Fibroblast of skin of scalp (primary cell): ENCODE data around the gene TGFBR3.

Experiments
- DNase-seq: peaks from one replicate; pipeline ENCODE4 v3.0.0-alpha.2; 2013

The TGFBR3 gene

DNA sequence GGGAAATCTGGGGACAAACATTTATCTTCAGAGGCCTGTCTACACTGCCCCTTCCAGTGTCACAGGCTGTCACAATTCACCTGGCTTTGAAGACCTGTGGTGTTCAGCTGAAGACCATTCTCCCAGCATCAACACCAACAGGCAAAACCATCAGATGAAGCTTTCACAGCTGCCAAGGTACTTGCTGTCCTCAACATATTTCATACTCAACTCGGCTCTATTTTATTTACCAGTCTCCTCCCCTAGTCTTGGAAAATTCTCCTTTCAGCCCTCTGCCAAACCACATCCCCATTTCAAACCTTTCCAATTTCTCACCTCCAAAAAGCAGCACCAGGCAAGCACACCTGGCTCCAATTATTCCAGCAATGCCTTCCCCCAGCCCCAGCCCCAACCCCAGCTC lies 108.8 kb downstream of the TGFBR3 start:
- no peak for DNase-seq

DNA sequence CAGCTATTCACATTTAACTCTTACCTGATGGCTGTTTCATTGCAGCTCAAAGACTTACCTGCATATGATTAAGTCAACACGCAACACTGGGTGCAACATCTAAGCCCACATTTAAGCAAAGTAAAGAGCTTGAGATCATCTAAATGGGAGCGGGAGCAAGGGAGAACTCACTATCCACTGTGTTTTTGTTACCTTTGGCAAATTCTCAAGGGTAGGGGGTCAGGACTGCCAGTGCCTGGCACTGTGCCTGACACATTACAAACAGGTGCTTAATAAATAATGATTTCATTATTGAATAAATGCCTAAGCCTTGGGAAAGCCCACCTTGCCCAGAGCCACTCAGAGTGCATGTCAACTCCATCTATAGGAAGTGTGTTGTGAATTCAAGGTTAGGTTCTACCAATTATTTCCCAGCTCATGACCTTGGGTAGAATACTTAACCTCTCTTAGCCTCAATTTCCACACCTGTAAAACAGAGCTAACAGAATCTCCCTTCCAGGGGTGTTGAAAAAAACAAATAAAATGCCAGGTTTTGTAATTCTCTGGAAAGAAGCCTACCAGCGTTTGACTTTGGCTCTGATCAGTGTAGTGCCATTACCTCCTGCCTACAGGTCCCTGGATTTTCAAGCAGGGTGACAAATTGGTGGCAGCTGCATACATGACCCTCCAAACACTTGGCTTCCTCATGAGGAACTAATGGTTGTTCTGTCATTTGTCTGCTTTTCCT lies 109.7 kb downstream of the TGFBR3 start:
- DNase-seq: no peak

DNA sequence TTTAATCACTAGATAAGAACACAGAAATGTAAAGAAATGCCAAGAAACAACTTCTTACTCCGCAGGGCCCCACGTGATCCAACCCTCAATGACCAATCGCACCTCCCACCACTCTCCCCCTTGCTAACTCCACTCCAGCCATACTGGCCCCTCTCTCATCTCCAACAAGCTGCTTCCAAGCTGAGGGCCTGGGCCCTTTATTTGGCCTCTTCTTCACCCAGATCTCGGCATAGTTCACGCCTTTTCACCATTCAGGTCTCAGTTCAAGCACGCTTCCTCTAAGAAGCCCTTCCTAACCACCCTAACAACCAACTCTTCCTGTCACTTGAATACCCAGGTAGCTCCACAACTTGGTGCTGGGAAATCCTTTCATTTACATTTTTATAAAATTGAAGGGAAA lies 110.7 kb downstream of the TGFBR3 start:
- DNase-seq: no peak

DNA sequence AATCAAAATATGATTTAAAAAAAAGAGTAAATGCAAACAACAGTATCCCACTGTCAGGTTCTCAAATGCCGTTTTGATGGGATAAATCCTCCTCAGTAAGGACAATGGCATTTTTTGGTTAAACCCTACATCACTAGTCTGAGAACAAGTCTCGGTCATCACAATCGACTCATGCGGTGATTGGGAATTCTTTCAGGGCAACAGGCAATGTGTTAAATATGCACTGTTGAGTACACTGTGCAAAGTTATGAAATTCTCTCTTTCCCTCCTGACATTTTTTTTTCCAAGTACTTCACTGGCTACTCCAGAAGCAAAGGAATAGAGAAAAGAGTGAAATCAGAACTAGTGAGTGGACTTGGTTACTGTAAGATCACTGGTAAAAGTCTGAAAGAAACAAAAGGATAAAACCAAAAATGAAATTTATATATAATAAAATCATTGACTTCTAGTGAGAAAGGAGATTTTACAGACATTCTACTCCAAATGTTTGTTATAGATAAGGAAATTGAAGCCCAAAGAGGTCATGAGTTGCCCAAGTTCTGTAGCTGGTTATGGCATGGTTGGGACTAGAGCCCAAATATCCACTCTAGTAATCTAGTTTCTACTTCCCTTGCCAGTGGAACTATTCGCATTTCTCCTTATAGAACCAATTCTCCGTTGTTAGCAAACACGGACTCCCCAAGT lies 111.3 kb downstream of the TGFBR3 start:
- DNase-seq: peak; percentile 87

DNA sequence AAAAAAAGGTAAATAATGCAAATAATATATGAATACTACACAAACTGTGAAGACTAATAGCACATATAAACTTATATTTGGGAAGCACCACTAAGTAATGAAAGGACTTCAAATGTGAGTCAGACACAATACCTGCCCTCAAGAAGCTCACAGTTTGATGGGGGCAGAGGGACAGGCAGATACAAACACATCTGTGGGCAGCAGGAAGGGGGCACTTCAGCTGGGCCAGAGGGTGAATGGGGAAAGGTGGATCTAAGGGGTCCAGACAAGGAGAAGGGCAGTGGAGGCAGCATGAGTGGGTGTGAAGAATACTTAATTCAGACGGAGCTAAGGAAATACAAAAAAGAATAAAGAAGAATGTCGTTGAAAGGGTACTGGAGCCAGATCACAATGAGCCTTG lies 114.2 kb downstream of the TGFBR3 start:
- no peak for DNase-seq

DNA sequence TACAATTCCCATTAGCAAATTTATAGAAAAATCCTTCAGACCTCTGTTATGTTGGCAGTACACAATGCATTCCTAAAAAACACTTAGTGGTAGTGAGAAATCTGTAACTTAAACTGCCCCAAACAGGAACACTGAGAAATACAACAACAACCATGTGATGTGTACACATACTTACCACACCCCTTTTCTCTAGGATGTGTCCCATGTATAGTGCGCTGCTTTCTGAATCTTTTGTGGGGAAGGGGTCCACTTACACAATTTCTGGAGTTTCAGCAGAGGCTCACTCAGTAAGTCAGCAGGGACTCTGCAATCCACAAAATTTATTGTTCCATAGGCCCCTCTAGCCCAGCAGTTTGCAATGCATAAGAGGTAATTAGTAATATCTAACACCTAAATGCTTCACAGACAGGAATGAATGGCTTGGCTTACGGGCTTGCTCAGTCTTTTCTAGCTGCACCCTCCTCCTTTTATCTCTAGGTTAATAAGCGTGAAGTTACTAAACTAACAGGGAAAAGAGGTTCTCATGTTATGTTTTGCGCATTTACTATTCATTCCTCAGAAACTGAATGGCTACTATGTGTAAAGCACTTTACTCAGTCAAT lies 115.2 kb downstream of the TGFBR3 start:
- DNase-seq: no peak

DNA sequence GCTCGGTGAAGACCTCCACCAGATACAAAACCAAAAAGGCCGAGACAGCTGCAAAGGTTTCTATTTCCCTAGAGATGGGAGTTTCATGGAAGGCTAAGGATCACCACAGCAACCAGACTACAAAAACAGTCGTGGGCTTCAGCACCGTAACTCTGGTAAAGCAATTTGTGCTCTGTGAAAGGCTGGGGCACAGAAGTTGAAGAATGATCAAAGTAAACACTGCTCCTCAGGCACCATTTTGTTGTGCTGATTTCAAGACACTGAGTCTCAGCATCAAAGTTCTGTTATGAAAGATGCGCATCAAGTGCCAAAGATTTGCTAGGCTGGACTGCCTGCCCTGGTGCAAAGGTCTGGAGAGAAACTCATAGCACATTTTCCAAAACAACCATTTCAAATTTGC lies 116.2 kb downstream of the TGFBR3 start:
- DNase-seq: no peak

DNA sequence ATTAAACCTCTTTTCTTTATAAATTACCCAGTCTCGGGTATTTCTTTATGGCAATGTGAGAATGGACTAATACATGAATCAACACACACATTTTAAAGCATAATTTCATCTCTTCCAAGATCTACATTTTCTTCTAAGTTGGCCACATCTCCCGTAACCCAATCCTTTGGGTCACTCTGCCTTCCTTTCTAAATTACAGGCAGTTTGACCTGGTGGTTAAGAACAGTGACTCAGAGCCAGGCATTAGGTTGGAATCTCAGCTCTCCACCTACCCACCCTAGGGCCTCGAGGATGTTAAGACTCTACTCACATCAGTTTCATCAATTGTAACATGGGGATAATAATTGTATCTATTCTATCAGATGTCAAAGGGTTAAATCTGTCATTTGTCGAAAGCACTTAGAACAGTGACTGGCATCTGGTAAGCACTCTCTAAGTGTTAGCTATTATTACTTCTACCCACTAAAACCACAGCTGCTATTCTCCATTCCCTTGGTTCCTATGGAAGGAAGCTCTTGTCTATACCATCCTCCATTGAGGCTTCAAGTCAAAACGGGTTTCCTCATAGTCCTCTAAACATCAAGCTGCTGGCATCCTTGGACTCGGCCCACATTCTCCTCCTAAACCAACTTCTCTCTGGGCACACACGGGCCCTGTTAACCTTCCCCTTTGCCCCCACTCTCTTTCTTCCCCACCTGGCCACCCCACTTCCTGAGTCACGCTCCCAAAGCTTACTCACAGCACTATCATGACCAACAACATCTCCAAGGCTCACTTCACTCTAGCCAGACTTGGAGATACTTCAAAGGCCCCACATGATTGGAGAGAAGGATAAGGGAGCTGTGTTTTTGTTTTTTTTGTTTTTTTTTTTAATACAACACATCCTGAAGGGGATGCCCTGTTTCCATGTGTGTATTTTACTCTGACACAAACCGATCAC lies 116.9 kb downstream of the TGFBR3 start:
- no peak for DNase-seq

DNA sequence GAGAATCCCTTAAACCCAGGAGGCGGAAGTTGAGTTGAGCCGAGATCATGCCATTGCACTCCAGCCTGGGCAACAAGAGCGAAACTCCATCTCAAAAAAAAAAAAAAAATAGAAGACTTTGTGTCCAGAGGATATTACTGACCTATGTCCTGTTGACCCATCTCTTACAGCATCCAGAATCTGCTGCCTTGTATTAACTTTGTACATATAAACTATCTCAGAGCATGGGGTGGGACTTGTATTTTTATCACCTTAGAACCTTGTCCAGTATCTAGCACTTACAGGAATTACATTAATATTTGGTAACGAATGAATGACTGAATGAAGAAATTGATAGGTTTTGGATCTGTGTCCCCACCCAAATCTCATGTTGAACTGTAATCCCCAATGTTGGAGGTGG lies 117.8 kb downstream of the TGFBR3 start:
- no peak for DNase-seq

DNA sequence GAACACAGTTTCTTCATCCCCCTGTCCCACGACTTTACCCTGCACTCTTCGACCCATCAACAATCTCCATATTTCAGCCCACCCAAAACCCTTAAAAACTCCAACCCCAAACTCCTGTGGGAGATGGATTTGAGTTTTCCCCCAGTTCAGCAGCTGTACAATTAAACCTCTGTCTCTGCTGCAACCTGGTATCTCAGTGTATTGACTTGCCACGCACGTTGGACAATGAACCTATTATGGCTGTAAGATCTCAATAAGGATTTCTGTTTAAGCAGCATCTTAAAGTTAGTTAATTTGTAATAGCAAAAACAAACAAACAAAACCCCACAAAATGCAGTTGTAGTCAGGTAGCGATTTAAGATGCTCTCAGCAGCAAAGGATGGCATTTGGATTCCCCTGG lies 119.1 kb downstream of the TGFBR3 start:
- DNase-seq: no peak

DNA sequence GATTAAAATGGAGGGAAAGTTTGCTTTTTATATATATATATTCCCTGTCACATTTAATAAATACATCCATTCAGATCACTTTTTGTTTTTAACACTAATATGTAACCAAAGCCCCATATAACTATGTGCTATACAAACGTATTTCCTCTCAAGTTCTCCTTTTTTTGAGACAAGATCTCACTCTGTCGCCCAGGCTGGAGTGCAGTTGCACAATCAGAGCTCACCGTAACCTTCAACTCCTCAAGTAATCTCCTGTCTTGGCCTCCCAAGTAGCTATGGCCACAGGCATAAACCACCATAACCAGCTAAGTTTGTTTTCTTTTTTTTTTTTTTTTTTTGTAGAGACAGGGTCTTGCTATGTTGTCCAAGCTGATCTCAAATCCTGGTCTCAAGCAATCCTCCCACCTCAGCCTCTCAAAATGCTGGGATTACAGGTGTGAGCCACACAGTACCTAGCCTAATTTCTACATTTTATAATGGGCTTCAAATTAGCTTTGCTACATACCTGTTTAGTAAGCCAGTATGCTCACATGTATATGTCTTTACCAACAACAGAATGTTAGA lies 120.0 kb downstream of the TGFBR3 start:
- DNase-seq: no peak

DNA sequence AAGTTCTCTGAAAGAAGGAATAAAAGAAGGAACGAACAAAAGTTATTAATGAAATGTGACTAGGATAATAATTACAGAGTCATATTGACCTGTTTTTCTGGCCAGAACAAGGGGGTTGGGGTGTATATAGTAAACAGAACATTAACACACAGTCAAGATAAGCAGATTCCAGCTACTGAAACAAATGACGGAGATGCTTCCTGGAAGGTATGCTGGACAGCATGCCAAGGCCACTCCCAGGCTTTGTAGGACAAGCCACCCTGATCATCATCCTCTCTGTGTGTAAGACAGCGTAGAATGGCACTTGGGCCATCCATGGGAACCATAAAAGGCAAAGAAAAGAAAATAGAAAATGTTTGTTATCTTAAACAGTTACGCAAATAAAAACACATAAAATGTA lies 120.7 kb downstream of the TGFBR3 start:
- DNase-seq: no peak

DNA sequence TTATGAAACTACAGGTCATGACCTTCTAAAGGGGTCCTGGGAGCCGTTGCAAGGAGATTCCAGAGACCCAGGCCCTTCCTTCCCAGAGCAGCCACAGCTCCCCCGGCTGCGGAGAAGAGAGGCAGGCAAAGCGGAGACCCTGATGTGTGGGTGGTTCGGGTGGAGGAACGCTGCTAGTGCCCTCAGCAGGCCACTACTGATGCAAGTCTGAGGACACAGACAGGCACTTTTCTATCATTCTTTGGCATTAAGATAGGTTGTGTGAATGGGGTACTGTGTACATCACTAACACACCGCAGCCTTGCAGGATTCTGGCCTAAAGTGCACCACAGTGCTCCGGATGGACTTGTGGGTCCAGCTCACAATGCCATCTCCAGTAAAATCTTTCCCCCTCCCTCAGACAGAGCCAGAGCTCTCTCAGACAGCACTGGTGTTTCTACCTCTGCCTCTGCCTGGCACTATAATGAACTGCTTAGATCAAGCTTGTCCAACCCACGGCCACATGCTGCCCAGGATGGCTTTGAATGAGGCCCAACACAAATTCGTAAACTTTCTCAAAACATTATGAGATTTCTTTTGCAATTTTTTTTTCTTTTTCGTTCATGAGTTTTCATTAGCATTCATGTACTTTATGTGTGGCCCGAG lies 121.4 kb downstream of the TGFBR3 start:
- no peak for DNase-seq

DNA sequence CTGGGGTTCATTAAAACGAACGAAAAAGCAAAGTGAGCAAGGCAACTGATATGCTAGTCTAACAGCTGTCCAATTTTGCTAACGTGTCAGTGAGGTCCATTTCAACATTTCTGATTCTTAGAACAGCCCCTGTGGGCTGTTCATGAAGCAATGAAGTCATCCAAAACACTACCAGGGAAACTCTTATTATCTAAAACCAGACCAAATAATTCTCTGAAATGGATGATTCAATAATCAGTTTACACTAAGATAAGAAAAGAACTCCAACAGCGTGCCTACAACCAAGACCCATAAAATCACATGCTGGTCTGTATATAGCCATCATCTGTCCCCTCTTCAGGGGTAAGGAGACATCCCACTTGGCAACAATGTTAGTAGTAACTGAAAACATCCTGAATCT lies 122.7 kb downstream of the TGFBR3 start:
- no peak for DNase-seq

DNA sequence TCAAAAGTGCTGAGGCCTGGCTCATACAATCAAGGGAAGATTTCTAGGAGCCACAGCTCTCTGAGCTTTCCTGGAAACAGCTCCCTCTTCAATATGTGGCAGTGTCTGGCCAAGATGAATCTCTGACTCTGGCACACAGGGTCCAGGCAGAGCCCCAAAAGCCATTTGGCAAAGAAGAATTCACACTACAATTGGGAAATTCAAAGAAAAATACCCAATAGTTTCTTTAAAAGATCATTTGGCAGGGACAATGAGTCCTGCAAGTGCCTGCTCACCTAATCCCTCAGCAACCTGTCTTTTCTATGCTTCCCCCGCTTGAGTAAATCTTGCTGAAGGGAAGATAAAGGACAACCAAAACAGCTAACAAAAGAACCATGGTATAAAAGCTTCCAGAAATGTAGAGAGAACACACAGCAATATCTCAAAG lies 124.6 kb downstream of the TGFBR3 start:
- DNase-seq: no peak

DNA sequence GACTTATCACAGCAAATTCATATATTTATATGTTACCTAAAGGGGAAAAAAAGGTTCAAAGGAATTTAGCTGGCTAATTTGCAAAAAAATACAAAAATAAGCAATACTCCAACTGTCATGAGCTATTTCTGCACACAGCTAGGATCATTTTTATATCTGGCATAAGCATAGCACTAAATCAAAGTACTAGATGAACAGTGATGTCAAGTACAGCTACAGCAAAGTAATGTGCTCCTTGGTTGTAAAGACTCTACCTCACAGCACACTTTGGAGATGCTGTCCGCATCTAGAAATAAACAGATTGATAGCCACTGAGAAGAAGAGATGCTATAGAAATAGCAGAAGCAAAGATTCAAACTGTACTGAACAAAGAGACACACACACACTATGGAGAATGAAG lies 125.4 kb downstream of the TGFBR3 start:
- DNase-seq: no peak

DNA sequence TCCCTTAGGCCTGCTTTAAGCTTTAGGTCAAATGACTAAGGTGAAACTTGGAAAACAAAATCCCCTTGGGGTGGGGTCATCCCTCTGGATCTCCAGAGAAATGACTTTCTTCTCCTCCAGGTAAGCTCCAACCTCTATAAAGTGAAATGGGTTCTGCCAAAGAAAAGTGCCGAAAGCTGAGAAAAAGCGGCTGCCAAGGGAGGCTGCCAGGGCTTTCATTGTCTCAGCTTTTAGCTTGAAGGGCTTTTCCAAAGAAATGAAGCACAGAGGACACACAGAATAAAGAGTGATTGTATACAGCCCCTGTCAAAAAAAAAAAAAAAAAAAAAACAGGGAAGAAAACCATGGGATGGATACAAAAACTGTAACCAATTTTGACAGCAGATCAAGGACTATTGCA lies 126.9 kb downstream of the TGFBR3 start:
- no peak for DNase-seq

DNA sequence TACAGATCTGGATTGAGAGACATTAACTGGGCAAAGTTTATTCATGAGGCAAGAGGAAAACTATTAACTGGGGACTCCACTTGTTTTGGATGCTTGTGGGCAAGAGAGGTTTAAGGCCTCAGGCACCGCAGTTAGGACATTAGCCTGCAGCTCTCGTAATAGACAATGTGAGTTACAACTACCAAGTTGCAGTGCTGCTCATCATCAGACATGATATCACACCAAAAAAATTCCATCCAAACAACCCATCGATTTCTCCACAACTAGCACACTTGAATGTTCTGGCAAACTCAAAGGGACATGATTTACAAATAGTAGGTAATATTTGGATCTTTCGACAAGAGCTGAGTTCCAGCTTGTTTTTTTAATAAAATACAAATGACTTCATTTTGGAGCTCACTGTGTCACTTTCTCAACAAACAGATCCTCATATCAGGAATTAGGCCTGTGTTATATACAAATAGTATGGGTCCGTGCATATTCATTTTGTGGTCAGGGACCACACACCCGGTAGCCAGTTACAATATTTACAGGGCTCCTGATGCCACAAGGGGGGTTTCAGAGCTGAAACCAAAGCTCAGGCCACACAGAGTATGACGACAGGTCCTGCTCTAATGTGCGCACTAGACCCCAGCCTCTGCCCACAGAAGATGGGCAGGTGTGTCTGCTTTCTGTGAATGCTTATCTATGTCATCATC lies 128.0 kb downstream of the TGFBR3 start:
- peak; percentile 77 for DNase-seq

DNA sequence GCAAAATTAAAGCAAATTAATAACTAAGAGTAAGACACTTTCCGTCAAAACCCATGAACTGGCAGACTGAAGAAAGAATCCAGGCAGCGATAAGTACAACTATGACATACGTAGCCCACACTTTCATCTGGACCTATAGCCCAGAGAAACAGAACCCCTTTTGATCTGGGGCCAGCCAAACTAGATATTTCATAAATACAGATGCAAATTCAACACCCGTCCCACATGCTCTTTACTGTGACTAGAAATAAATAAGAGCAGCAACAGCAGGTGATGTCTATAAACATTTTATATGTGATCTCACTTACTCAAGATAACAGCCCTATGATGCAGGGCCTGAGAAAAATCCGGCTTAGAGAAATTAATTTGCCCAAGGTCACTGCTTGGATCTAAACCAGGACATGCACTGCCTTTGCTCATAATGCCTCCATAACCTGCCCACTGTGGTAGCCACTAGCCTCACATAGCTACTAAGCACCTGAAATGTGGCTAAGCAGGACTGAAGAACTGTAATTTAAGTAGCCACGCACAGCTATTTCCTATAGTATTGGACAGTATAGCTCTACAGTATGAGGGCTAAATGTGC lies 130.2 kb downstream of the TGFBR3 start:
- DNase-seq: no peak

DNA sequence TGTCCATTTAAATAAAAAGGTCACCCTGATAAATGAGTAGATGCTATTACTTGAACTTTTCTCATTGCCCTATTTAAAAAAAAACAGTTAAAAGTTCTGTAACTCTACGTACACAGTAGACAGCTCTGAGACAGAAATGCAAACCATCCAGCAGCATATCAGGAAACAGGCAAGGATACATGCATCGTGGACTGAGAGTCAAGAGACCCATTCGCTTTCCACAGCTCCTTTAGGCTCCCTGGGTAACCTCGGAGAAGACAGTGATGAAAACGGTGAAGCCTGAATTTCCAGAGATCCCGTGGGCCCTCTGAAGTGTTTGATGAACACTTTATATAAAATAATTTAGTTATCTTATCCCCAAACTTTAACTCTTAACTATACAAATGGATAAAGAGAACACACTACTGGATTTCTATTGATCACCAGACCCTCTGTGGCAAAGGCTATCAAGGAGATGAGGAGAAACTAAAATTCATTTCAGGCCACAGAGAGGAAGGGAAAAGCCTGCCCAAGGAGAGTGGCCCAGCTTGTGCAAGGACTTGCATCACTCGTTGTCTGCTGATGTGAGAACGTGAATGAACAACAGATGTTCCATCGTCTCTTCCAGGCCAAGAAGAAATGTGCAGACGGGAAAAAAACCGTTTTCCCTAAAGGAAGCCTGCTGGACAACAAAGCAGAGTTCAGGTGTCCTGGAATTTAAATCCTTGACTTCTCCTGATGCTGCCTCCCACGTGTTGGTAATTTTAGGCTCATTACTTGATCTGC lies 131.0 kb downstream of the TGFBR3 start:
- DNase-seq: peak; percentile 78
